Lung (tissue), 12 donors: ENCODE data around the gene NRG3. TPM values are rescaled to one million over a fixed set of nuclear protein-coding genes. Genes with fewer than 3 reads are reported as not detected.

Source experiments
- ATAC-seq: fragments of 200-7000 bp; cut with Tn5 transposase; one replicate; pipeline ENCODE4 v1.9.1; 2020; ENCODE audit warnings: moderate number of reproducible peaks; ENCODE audit not compliant: insufficient read depth, low FRiP score
- DNase-seq, 3 donors: peaks; one replicate each; pipeline ENCODE4 v3.0.0-alpha.2; 2013 to 2017
- H3K27ac ChIP-seq, 2 donors: one replicate each; pipeline ENCODE4 v1.5.1; 2013; ENCODE audit warnings: mild to moderate bottlenecking in 2 of 2, moderate library complexity in 2 of 2, control low read depth in 1 of 2, inconsistent platforms in 1 of 2, low read depth in 1 of 2, low read length in 1 of 2
- H3K27me3 ChIP-seq, 3 donors: one replicate each; pipeline ENCODE4 v1.5.1; 2013; ENCODE audit warnings: low read length in 2 of 3; ENCODE audit not compliant: control insufficient read depth in 3 of 3, insufficient read depth in 3 of 3
- H3K36me3 ChIP-seq, 4 donors: one replicate each; pipeline ENCODE4 v1.5.1; 2013; ENCODE audit warnings: low read length in 4 of 4, mild to moderate bottlenecking in 1 of 4, moderate library complexity in 1 of 4; ENCODE audit not compliant: control insufficient read depth in 4 of 4, insufficient read depth in 4 of 4
- H3K4me1 ChIP-seq, 5 donors: one replicate each; pipeline ENCODE4 v1.5.1; 2013; ENCODE audit warnings: low read length in 5 of 5, mild to moderate bottlenecking in 2 of 5, moderate library complexity in 1 of 5; ENCODE audit not compliant: control insufficient read depth in 5 of 5, insufficient read depth in 5 of 5
- H3K4me3 ChIP-seq: one replicate; pipeline ENCODE4 v1.5.1; 2013; ENCODE audit warnings: mild to moderate bottlenecking, control low read depth, moderate library complexity
- H3K9ac ChIP-seq, 2 donors: one replicate each; pipeline ENCODE4 v1.5.1; 2013; ENCODE audit warnings: low read length in 2 of 2, control low read depth in 1 of 2; ENCODE audit not compliant: insufficient read depth in 1 of 2
- H3K9me3 ChIP-seq, 4 donors: one replicate each; pipeline ENCODE4 v1.5.1; 2013; ENCODE audit warnings: low read length in 3 of 4, mild to moderate bottlenecking in 1 of 4, moderate library complexity in 1 of 4; ENCODE audit not compliant: control insufficient read depth in 4 of 4, insufficient read depth in 3 of 4
- WGBS, 2 donors: extraction: QIAGEN DNeasy Blood & Tissue Kit; methylation state at CpG; one replicate each; pipeline ENCODE4 v1.1.7; 2013; 5-methylcytosine and 5-hydroxymethylcytosine counted together
- polyA plus RNA-seq, 2 donors: library from polyadenylated mRNA; stranded (reverse); fragments of 200-250 nt; gene quantifications; one replicate each; pipeline ENCODE4 v1.2.1, GENCODE V29; 2013
- total RNA-seq, 2 donors: library from RNA; depleted of rRNA in 1 of 2; stranded (reverse); fragments of >200 nt in 1 of 2; gene quantifications; one replicate each; pipeline ENCODE4 v1.2.1, GENCODE V29; 2014 to 2021
- TF ChIP-seq, protein P1 (sequence below): IDR thresholded peaks from 2 replicates; pipeline ENCODE4 v1.5.1; 2012; ENCODE audit warnings: mild to moderate bottlenecking; ENCODE audit errors: control extremely low read depth, extremely low read depth
- donor health status: control.
- donor health status: control.
- donor health status: Bipolar disorder and iron deficiency.
- donor health status: healthy.
- donor health status: DM: yes; HTN: yes; CAD: no.

NRG3 gene
- total and polyA plus RNA-seq, 4 donors: 0.49 to 2.0 (median 0.84) TPM

- TF ChIP-seq, protein P1, sequence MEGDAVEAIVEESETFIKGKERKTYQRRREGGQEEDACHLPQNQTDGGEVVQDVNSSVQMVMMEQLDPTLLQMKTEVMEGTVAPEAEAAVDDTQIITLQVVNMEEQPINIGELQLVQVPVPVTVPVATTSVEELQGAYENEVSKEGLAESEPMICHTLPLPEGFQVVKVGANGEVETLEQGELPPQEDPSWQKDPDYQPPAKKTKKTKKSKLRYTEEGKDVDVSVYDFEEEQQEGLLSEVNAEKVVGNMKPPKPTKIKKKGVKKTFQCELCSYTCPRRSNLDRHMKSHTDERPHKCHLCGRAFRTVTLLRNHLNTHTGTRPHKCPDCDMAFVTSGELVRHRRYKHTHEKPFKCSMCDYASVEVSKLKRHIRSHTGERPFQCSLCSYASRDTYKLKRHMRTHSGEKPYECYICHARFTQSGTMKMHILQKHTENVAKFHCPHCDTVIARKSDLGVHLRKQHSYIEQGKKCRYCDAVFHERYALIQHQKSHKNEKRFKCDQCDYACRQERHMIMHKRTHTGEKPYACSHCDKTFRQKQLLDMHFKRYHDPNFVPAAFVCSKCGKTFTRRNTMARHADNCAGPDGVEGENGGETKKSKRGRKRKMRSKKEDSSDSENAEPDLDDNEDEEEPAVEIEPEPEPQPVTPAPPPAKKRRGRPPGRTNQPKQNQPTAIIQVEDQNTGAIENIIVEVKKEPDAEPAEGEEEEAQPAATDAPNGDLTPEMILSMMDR: no peak
- Histone ChIP-seq H3K4me3 (no peak overlapping the region), H3K36me3 (no peaks in the 10 kb centered on the region), H3K9me3 (no peaks in the 10 kb centered on the region), H3K4me1 (no peaks in the 10 kb centered on the region), H3K27me3 (no peaks in the 10 kb centered on the region), H3K27ac (no peak overlapping the region), H3K9ac (no peak overlapping the region)
- no peak for ATAC-seq
- 76 to 92% methylated on average over 4 of the region's 4 CpGs for WGBS, 2 donors
- DNase-seq: no peak
Measured at GRCh38 chr10:82072124-82072523, 197.1 kb downstream of the NRG3 start.

DNA sequence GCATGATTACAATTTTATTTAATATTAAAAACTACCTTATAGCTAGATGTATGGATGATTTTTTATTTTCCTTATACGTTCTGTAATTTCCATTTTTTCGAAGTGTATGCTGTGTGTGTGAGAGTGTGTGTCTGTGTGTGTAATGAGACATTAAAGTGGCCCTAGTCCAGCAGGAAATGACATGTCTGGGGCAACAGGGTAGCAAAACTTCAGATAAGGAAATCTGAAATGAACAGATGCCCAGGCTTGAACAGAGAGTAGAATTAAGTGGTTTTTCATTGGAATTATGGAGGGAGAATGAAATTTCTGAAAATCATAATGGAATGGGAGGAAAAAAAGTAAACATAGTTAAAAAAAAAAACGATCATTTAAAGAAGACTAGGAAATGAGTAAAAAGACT is 200.6 kb downstream of the NRG3 start:
- Histone ChIP-seq H3K27ac (no peak overlapping the region), H3K9ac (no peak overlapping the region), H3K27me3 (no peaks in the 10 kb centered on the region), H3K36me3 (no peaks in the 10 kb centered on the region), H3K9me3 (no peaks in the 10 kb centered on the region), H3K4me3 (no peak overlapping the region), H3K4me1 (no peaks in the 10 kb centered on the region)
- DNase-seq: no peak
- ATAC-seq: no peak
- WGBS, 2 donors: 62 to 63% methylated on average over 3 of the region's 3 CpGs
- TF ChIP-seq, protein P1: no peak

DNA sequence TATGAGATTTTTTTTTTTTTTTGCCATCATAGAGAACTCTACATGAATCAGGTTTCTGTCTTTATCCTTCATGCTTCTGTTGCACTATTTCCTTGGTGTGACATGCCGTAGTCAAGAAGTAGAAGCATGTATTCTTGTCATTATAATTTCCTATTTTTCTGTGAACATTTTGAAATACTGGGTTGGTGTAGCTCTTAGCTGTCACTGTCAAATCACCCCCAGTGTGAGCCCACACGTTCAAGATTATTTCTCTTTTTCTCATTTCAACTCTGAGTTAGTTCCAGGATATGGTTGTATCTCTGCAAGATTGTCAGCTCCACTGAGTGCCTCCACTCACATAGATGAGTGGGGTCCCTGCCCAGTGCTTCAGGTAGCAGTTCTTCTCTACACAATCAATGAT is 209.5 kb downstream of the NRG3 start:
- Histone ChIP-seq H3K36me3 (no peaks in the 10 kb centered on the region), H3K4me3 (no peak overlapping the region), H3K4me1 (no peaks in the 10 kb centered on the region), H3K27me3 (no peaks in the 10 kb centered on the region), H3K27ac (no peak overlapping the region), H3K9ac (no peak overlapping the region), H3K9me3 (peaks cover 0 to 2% (median 0%) of the 10 kb centered on the region in 4 donors)
- ATAC-seq (no peak), DNase-seq (no peak)
- 85 to 89% methylated on average over 2 of the region's 2 CpGs for WGBS, 2 donors
- TF ChIP-seq, protein P1: no peak

DNA sequence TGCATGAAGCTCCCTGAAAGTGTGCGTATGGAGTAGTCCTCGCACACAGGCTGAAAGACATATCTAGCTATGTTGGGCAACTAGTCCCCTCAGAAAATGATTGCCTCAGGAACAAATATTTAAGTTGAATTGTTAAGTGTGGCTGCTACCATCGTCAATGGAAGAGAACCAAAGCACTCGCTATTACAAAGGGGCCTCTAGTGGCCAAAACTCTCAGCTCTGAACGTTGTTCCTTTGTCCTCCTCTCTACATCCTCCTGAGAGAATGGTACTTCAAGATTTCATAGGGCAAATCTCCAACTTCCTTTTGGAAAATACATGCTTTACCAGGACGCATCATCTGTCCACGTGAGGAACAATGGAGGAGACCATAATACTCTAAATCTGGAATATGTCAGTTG is 209.9 kb downstream of the NRG3 start:
- Histone ChIP-seq H3K27me3 (no peaks in the 10 kb centered on the region), H3K4me1 (no peaks in the 10 kb centered on the region), H3K4me3 (no peak overlapping the region), H3K9ac (no peak overlapping the region), H3K36me3 (no peaks in the 10 kb centered on the region), H3K9me3 (peaks cover 0 to 2% (median 0%) of the 10 kb centered on the region in 4 donors), H3K27ac (no peak overlapping the region)
- TF ChIP-seq, protein P1: no peak
- no peak for ATAC-seq
- 75 to 77% methylated on average over 7 of the region's 7 CpGs for whole genome bisulfite sequencing, 2 donors
- no peak for DNase-seq
